Daoy (cell line): ENCODE data around the gene ZNF625. TPM values are rescaled to one million over a fixed set of nuclear protein-coding genes. Genes with fewer than 3 reads are reported as not detected.
"Not testable (repeated sequence)": the region's sequence is repeated elsewhere in the genome, so short reads cannot be mapped to it uniquely, and the experiment has no call there.

Source experiments
- DNase-seq: peaks from one replicate; pipeline ENCODE4 v3.0.0-alpha.2; 2015; ENCODE audit warnings: low read depth
- total RNA-seq: library from RNA; depleted of rRNA; stranded (reverse); fragments of >200 nt; shearing (Covaris generic); gene quantifications from 2 replicates; pipeline ENCODE4 v1.2.3, GENCODE V29; 2014; rRNA removed

The ZNF625 gene
- total RNA-seq, 1 experiment from 2014 or later = 6.3 TPM

DNA sequence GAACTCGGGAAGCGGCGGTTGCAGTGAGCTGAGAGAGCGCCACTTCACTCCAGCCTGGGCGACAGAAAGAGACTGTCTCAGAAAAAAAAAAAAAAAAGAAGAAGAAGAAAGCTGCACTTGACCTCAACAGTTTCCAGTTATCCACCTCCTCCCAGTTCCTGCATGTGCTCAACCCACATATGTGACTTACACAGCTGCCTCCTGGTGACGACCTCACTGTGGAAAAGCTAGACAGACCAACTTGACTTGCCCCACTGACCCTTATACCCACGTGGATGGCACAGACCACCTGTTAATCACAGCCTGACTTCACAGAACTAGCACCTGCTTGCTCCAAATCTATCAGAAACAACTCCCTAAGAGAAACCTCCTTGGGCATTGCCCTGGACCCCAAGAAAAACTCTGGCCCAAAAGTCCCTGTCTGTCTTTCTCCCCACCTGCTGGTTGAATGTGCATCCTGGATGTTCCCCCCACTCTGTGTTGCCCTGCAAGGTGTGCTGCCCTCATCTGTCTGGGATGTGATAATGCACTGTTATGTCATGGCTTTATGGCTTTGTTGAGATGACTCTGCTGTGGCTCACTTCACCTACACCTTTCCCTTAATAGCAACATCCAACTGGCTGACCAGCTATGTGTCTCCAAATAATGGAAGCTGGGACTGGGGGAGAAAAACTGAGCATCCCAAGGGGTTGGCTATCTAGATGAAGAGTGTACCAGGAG, 19.2 kb downstream of the ZNF625 start:
- DNase-seq = peak; percentile 19

DNA sequence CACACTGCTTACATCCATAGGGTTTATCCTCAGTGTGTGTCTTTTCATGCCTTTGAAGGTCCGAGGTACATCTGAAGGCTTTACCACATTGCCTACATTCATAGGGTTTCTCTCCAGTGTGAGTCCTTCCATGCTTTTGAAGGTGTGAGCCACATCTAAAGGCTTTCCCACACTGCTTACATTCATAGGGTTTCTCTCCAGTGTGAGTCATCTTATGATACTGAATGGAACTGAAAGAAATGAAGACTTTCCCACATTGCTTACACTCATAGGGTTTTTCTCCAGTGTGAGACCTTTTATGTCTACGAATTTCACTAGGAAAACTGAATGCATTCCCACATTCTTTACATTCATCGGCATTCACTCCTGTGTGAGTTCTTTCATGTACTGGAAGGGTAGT, 23.5 kb downstream of the ZNF625 start:
- DNase-seq = no peak

DNA sequence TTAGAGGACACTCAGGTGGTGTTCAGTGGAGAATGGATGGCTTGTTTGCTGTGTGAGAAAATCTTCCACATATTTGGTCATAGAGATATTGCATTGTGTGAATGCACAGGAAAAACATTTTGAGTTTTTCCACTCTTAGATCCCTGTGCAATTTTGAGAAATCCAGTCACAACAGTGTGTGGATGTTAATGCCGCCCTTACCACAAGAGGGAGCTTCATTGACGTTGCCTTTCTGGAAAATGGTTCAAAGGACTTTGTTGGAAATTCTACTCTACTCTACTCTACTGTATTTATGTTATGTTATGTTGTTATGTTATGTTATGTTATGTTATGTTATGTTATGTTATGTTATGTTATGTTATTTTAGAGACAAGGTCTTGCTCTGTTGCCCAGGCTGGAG, 29.8 kb downstream of the ZNF625 start:
- DNase-seq = peak; percentile 6

- DNase-seq = no peak
Measured at GRCh38 chr19:12117201-12117970, 39.1 kb downstream of the ZNF625 start.

- no peak for DNase-seq
Measured at GRCh38 chr19:12113121-12113520, 43.4 kb downstream of the ZNF625 start.

GRCh38 chr19:12112701-12113100, 43.8 kb downstream of the ZNF625 start:
- no peak for DNase-seq

- DNase-seq = no peak
Measured at GRCh38 chr19:12111943-12112637, 44.4 kb downstream of the ZNF625 start.

GRCh38 chr19:12111176-12111575, 45.4 kb downstream of the ZNF625 start:
- DNase-seq = no peak

- not testable (repeated sequence) for DNase-seq
Measured at GRCh38 chr19:12103909-12104308, 52.6 kb downstream of the ZNF625 start.

- DNase-seq = no peak
Measured at GRCh38 chr19:12098040-12098439, 58.5 kb downstream of the ZNF625 start.

GRCh38 chr19:12095111-12095790, 61.3 kb downstream of the ZNF625 start:
- DNase-seq = peak; percentile 11

Other genes with a start within 250 kb of the ZNF625 start
- 5.7 and 8.7 TPM in 2 replicates for gene ZNF700, start 231.6 kb downstream of the ZNF625 start, total RNA-seq
- not detected in 2 replicates for gene ZNF763, start 191.7 kb downstream of the ZNF625 start, total RNA-seq
- gene ZNF433, start 121.1 kb downstream of the ZNF625 start, total RNA-seq = 3.3 and 9.7 TPM in 2 replicates
- gene ZNF878, start 103.8 kb downstream of the ZNF625 start, total RNA-seq = 0.57 TPM in 1 of 2 replicates, not detected in the other
- 2.4 and 4.4 TPM in 2 replicates for gene ZNF844, start 92.0 kb downstream of the ZNF625 start, total RNA-seq
- 2.6 and 3.3 TPM in 2 replicates for gene ZNF20, start 16.4 kb downstream of the ZNF625 start, total RNA-seq
- gene ZNF136, start 6.4 kb upstream of the ZNF625 start, total RNA-seq = 3.9 and 5.0 TPM in 2 replicates
- 5.8 and 8.4 TPM in 2 replicates for gene ZNF44, start 138.1 kb upstream of the ZNF625 start, total RNA-seq
- 0.91 and 0.95 TPM in 2 replicates for gene ZNF563, start 176.9 kb upstream of the ZNF625 start, total RNA-seq
- 0.63 and 1.2 TPM in 2 replicates for gene ZNF442, start 208.9 kb upstream of the ZNF625 start, total RNA-seq
- 1.9 and 2.0 TPM in 2 replicates for gene ZNF799, start 244.5 kb upstream of the ZNF625 start, total RNA-seq